Esophagus muscularis mucosa (tissue), 4 donors: ENCODE results near the gene PPEF2. TPM values are rescaled to one million over a fixed set of nuclear protein-coding genes. Genes with fewer than 3 reads are reported as not detected.

Experiments used
- DNase-seq: peaks from one replicate; pipeline ENCODE4 v3.0.0-alpha.2; 2017; ENCODE audit errors: extremely low spot score
- H3K27ac ChIP-seq, 4 donors: fragments of 200-600 bp; sonication (generic); replicated peaks in 1 of 4; 1 replicate in 3 of 4; 2 replicates in 1 of 4; pipeline ENCODE4 v1.5.1; 2016 to 2019; ENCODE audit warnings: mild to moderate bottlenecking in 1 of 4
- H3K27me3 ChIP-seq, 4 donors: fragments of 200-600 bp; sonication (generic); one replicate each; pipeline versions ENCODE4 v1.5.1 to v1.6.0; 2016 to 2019
- H3K36me3 ChIP-seq, 4 donors: fragments of 200-600 bp; sonication (generic); one replicate each; pipeline ENCODE4 v1.5.1; 2016 to 2019
- H3K4me1 ChIP-seq, 4 donors: fragments of 200-600 bp; sonication (generic); one replicate each; pipeline ENCODE4 v1.5.1; 2016 to 2019
- H3K4me3 ChIP-seq, 4 donors: fragments of 200-600 bp; sonication (generic); 1 replicate in 2 of 4; 2 replicates in 2 of 4; pipeline ENCODE4 v1.5.1; 2016 to 2019; ENCODE audit warnings: mild to moderate bottlenecking in 4 of 4, moderate library complexity in 1 of 4
- H3K9me3 ChIP-seq, 4 donors: fragments of 200-600 bp; sonication (generic); 1 replicate in 3 of 4; 2 replicates in 1 of 4; pipeline ENCODE4 v1.5.1; 2016 to 2019
- CTCF ChIP-seq, 3 experiments: fragments of 200-600 bp in 2 of 3; fragments of 450-650 bp in 1 of 3; sonication (generic) in 2 of 3; IDR thresholded peaks; one replicate each; pipeline ENCODE4 v1.5.1; 2017 to 2019; ENCODE audit warnings: antibody characterized with exemption in 3 of 3, mild to moderate bottlenecking in 2 of 3, moderate library complexity in 1 of 3
- EP300 ChIP-seq: sonication (generic); formaldehyde crosslinking; IDR thresholded peaks from one replicate; pipeline ENCODE4 v1.6.1; 2017; ENCODE audit warnings: antibody characterized with exemption
- POLR2A ChIP-seq: fragments of 450-650 bp; IDR thresholded peaks from one replicate; pipeline ENCODE4 v1.6.1; 2017; ENCODE audit warnings: antibody characterized with exemption, moderate library complexity, mild to moderate bottlenecking, low read depth
- POLR2AphosphoS5 ChIP-seq, 2 donors: sonication (generic); formaldehyde crosslinking; IDR thresholded peaks; one replicate each; pipeline ENCODE4 v1.6.1; 2017; ENCODE audit warnings: antibody characterized with exemption in 2 of 2
- WGBS: methylation state at CpG from one replicate; pipeline ENCODE4 v1.1.5; 2018; 5-methylcytosine and 5-hydroxymethylcytosine counted together
- intact Hi-C: fragments of 100-400 bp; cut with DNase I; formaldehyde crosslinking; loops from one replicate; pipeline ENCODE4 v1.15.1; 2023
- total RNA-seq, 4 donors: library from RNA; depleted of rRNA; stranded (reverse); fragments of >200 nt; gene quantifications; one replicate each; pipeline versions ENCODE4 v1.1.0 to v1.2.1, GENCODE V29; 2016

The PPEF2 gene
- total RNA-seq, 4 donors from 2014 or later: not detected

- Histone ChIP-seq H3K4me3 (no peak overlapping the region), H3K4me1 (no peaks in the 10 kb centered on the region), H3K9me3 (no peaks in the 10 kb centered on the region), H3K27ac (no peak overlapping the region), H3K36me3 (no peaks in the 10 kb centered on the region), H3K27me3 (no peaks in the 10 kb centered on the region)
- no peak for DNase-seq
- WGBS: 84% methylated on average over 3 of the region's 3 CpGs
- no peak for TF ChIP-seq POLR2A
- no peak for TF ChIP-seq POLR2AphosphoS5 (IDR thresholded peaks at IDR 0.05)
- TF ChIP-seq EP300: no peak
- TF ChIP-seq CTCF (IDR thresholded peaks at IDR 0.05): no peak
- intact Hi-C loops: no loop called here
These were observed 5.7 kb upstream of the PPEF2 start for GRCh38 chr4:75907966-75908365.

- Histone ChIP-seq H3K27me3 (no peaks in the 10 kb centered on the region), H3K27ac (no peak overlapping the region), H3K4me3 (no peak overlapping the region), H3K9me3 (no peaks in the 10 kb centered on the region), H3K36me3 (no peaks in the 10 kb centered on the region), H3K4me1 (no peaks in the 10 kb centered on the region)
- intact Hi-C loops: no loop called here
- TF ChIP-seq POLR2AphosphoS5 (IDR thresholded peaks at IDR 0.05) (no peak), CTCF (IDR thresholded peaks at IDR 0.05) (no peak), POLR2A (no peak), EP300 (no peak)
- WGBS: 96% methylated on average over 5 of the region's 5 CpGs
- no peak for DNase-seq
These were observed 1.8 kb upstream of the PPEF2 start for GRCh38 chr4:75904076-75904475.

- DNase-seq: no peak
- Histone ChIP-seq H3K4me1 (no peaks in the 10 kb centered on the region), H3K4me3 (no peak overlapping the region), H3K9me3 (no peaks in the 10 kb centered on the region), H3K36me3 (no peaks in the 10 kb centered on the region), H3K27me3 (no peaks in the 10 kb centered on the region), H3K27ac (no peak overlapping the region)
- intact Hi-C loops: no loop called here
- TF ChIP-seq EP300 (no peak), CTCF (IDR thresholded peaks at IDR 0.05) (no peak), POLR2A (no peak)
These were observed 3.7 kb downstream of the PPEF2 start for GRCh38 chr4:75898536-75898935.

GRCh38 chr4:75895744-75896314 is 6.4 kb downstream of the PPEF2 start:
- TF ChIP-seq CTCF (IDR thresholded peaks at IDR 0.05) (peak; percentile 36 to 66 (median 52)), POLR2A (no peak), POLR2AphosphoS5 (IDR thresholded peaks at IDR 0.05) (no peak), EP300 (no peak)
- Histone ChIP-seq H3K9me3 (no peaks in the 10 kb centered on the region), H3K36me3 (no peaks in the 10 kb centered on the region), H3K27ac (no peak overlapping the region), H3K4me1 (no peaks in the 10 kb centered on the region), H3K4me3 (no peak overlapping the region), H3K27me3 (no peaks in the 10 kb centered on the region)
- no peak for DNase-seq
- intact Hi-C loops: no loop called here
- whole genome bisulfite sequencing: 51% methylated on average over 4 of the region's 4 CpGs

GRCh38 chr4:75892508-75892907 is 9.7 kb downstream of the PPEF2 start:
- WGBS: 75% methylated on average over 3 of the region's 3 CpGs

More at GRCh38 chr4:75892508-75892907, 9.7 kb downstream of the PPEF2 start:
- Histone ChIP-seq H3K27me3 (no peaks in the 10 kb centered on the region), H3K27ac (no peak overlapping the region), H3K36me3 (no peaks in the 10 kb centered on the region), H3K9me3 (no peaks in the 10 kb centered on the region), H3K4me3 (no peak overlapping the region), H3K4me1 (no peaks in the 10 kb centered on the region)
- DNase-seq: no peak
- no peak for TF ChIP-seq EP300
- TF ChIP-seq POLR2AphosphoS5 (IDR thresholded peaks at IDR 0.05): no peak
- no peak for TF ChIP-seq CTCF (IDR thresholded peaks at IDR 0.05)
- TF ChIP-seq POLR2A: no peak
- intact Hi-C loops: no loop called here
